Dermis lymphatic vessel endothelial cell (primary cell): ENCODE measurements around the gene USP27X. TPM values are rescaled to one million over a fixed set of nuclear protein-coding genes. Genes with fewer than 3 reads are reported as not detected.

Experiments used
- total RNA-seq: library from RNA; depleted of rRNA; stranded (reverse); fragments of >200 nt; gene quantifications from 2 replicates; pipeline ENCODE4 v1.2.1, GENCODE V29; 2014

Gene USP27X
- 3.1 and 3.8 TPM in 2 replicates for total RNA-seq

DNA sequence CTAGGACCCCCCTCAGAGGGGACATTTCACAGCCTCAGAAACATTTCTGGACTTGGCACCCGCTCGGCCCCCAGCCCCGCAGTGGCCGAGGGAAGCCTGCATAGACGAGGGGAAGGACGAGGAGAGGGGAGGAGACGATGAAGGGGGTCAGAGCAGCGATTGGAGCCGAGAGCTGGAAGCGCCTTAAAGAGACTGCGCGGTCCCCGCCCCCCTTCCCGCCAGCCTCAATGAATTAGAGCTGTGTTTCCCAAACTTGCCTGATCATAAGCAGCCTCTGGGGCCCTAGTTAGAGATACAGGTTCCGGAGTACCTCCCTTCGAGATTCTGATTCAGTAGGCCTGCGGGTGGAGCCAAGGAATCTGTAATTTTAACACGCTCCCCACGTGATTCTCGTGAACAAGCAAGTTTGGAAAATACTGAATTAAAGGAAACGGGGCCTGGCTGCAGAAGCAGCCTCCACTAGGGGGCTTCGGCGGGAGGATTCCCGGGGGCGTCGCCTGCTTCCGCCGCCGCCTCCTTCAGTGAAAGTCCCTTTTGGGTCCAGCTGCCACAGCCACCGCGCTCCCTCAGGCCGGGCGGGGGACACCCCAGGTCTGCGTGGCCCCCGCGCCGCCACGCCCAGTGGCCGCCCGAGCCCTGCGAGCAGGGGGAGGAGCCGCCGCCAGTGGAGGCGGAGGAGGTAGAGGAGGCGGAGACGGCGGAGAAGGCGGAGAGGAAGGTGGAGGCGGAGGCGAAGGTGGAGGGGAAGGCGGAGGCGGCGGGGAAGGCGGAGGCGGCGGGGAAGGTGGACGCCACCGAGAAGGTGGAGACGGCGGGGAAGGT, at the start of gene USP27X:
USP27X (plus strand) TSS at position 651 of the 822 bp plus-strand sequence. CDS start 824 bp downstream, outside the sequence.

DNA sequence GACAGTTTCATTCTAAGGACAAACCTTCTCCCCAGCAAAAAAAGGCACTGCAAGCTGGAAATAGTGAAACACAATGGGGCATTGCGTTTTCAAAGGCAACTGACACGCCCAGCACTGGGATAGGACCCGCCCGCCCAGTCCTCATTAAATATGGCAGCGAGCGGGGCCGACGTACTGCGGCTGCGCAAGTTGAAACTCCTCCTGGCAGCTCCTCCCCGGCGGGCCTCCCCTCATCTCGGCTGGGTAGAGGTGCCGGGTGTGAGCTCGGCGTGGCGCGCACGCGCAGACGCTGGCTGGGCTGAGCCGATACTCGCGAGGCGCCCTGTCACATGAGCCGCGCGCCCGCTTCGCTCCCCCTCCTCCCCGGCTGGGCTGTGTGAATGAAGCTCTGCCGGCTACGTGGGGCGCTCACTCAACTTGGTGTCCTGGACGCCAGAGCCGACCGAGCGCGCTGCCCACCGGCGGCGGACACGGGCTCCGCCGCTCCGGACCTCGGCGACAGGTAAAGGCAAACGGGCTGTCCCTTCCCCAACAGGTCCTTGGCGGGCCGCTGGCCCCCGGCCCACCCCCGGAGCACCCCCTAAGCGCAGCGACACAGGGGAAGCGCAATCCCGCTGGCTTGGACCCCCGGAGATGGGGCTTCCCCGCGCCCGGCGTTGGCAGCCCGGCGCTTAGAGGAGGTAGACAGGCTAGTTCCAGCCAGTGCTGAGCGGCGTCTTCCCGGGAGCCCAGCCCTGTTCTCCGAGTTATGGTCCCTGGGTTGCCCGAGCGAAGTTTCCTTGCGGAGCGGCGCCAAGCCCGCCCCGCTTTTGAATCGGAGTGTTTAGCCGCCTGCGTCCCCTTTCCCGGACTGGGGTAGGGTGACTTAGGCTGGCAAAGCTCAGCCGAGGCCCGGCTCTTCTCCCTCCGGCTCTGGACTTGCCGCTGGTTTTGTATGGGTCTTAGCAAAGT, 43.3 kb downstream of the USP27X start, which contains the start of gene CLCN5:
CLCN5 (plus strand) TSS at position 306 of the 951 bp plus-strand sequence. CDS start 2,703 bp downstream, outside the sequence.

Other genes starting within 250 kb of the USP27X start
- gene PAGE1, start 183.5 kb upstream of the USP27X start, total RNA-seq = not detected in 2 replicates
- gene PAGE4, start 50.2 kb upstream of the USP27X start, total RNA-seq = not detected in 2 replicates
- 7.5 and 10.8 TPM in 2 replicates for gene CLCN5, start 43.1 kb downstream of the USP27X start, total RNA-seq